Transverse colon (tissue), 4 donors: ENCODE measurements around the gene TTN. TPM values are rescaled to one million over a fixed set of nuclear protein-coding genes. Genes with fewer than 3 reads are reported as not detected.
A peak's percentile ranks its signal among the peaks of the same experiment; 100 is the strongest.

Source experiments
- DNase-seq: peaks from one replicate; pipeline ENCODE4 v3.0.0-alpha.2; 2019
- H3K27ac ChIP-seq, 4 donors: fragments of 200-600 bp; sonication (generic); 2 replicates each; pipeline ENCODE4 v1.5.1; 2016 to 2018; ENCODE audit warnings: inconsistent platforms in 4 of 4
- H3K27me3 ChIP-seq: fragments of 200-600 bp; sonication (generic); 2 replicates; pipeline ENCODE4 v1.5.1; 2017; ENCODE audit warnings: inconsistent platforms
- H3K36me3 ChIP-seq, 4 donors: fragments of 200-600 bp; sonication (generic); 2 replicates each; pipeline ENCODE4 v1.5.1; 2017 to 2019; ENCODE audit warnings: inconsistent platforms in 4 of 4
- H3K4me1 ChIP-seq, 4 donors: fragments of 200-600 bp; sonication (generic); 2 replicates each; pipeline ENCODE4 v1.5.1; 2017 to 2020; ENCODE audit warnings: inconsistent platforms in 4 of 4
- H3K4me3 ChIP-seq, 4 donors: fragments of 200-600 bp; sonication (generic); 1 replicate in 1 of 4; 2 replicates in 3 of 4; pipeline versions ENCODE4 v1.5.1 to v1.6.1; 2017 to 2019; ENCODE audit warnings: inconsistent platforms in 4 of 4
- H3K9me3 ChIP-seq, 2 donors: fragments of 200-600 bp; sonication (generic); 2 replicates each; pipeline ENCODE4 v1.5.1; 2017 to 2019; ENCODE audit warnings: inconsistent platforms in 2 of 2
- CTCF ChIP-seq, 5 experiments: fragments of 200-600 bp in 3 of 5; fragments of 450-650 bp in 2 of 5; sonication (generic) in 3 of 5; IDR thresholded peaks; 1 replicate in 2 of 5; 2 replicates in 3 of 5; pipeline ENCODE4 v1.5.1; 2016 to 2017; ENCODE audit warnings: antibody characterized with exemption in 5 of 5, inconsistent platforms in 3 of 5, mild to moderate bottlenecking in 2 of 5, moderate library complexity in 1 of 5
- EP300 ChIP-seq: sonication (generic); formaldehyde crosslinking; IDR thresholded peaks from one replicate; pipeline ENCODE4 v1.6.1; 2017; ENCODE audit warnings: antibody characterized with exemption, low read depth
- POLR2A ChIP-seq: fragments of 450-650 bp; IDR thresholded peaks from one replicate; pipeline ENCODE4 v1.6.1; 2016; ENCODE audit warnings: antibody characterized with exemption, mild to moderate bottlenecking, moderate library complexity
- POLR2AphosphoS5 ChIP-seq, 3 donors: sonication (generic); formaldehyde crosslinking; IDR thresholded peaks; one replicate each; pipeline ENCODE4 v1.6.1; 2016; ENCODE audit warnings: antibody characterized with exemption in 3 of 3
- WGBS, 2 donors: methylation state at CpG; one replicate each; pipeline ENCODE4 v1.1.5; 2018; ENCODE audit warnings: low coverage in 1 of 2; 5-methylcytosine and 5-hydroxymethylcytosine counted together
- in situ Hi-C, 4 donors: fragments of 200-750 bp; cut with MboI; loops; one replicate each; pipeline versions ENCODE4 v1.15.0 to v1.15.1; 2017; ENCODE audit warnings: low sequenced_read_pairs in 3 of 4, low pct_ligation_motif_present in 1 of 4, low pct_unique_long_range_greater_than_20kb in 1 of 4
- intact Hi-C: fragments of 100-400 bp; cut with DNase I; formaldehyde crosslinking; loops from one replicate; pipeline ENCODE4 v1.15.1; 2023; ENCODE audit warnings: low total_unique reads
- total RNA-seq, 4 donors: library from RNA; depleted of rRNA; stranded (reverse); fragments of >200 nt; gene quantifications; one replicate each; pipeline ENCODE4 v1.1.0, GENCODE V29; 2016

TTN gene
- total RNA-seq, 4 donors from 2014 or later, result 6.2 to 43.4 (median 18.1) TPM

GRCh38 chr2:178707476-178707875 is 99.7 kb downstream of the TTN start:
- in situ Hi-C loops, result no loop called here
- Histone ChIP-seq H3K4me3 (no peak overlapping the region), H3K27ac (no peak overlapping the region), H3K9me3 (no peaks in the 10 kb centered on the region), H3K36me3 (no peaks in the 10 kb centered on the region), H3K27me3 (no peaks in the 10 kb centered on the region), H3K4me1 (no peaks in the 10 kb centered on the region)
- intact Hi-C loops, result no loop called here
- TF ChIP-seq CTCF (IDR thresholded peaks at IDR 0.05) (no peak), POLR2AphosphoS5 (IDR thresholded peaks at IDR 0.05) (no peak), EP300 (no peak), POLR2A (no peak)
- DNase-seq, result no peak
- 51% methylated on average over 2 of the region's 2 CpGs; no CpG with 5 or more reads in 1 of the 2 donors for WGBS, 2 donors

GRCh38 chr2:178704876-178705275 is 102.3 kb downstream of the TTN start:
- 87 to 94% methylated on average over 5 of the region's 5 CpGs for WGBS, 2 donors
- in situ Hi-C loops (no loop called here), intact Hi-C loops (no loop called here)
- TF ChIP-seq POLR2AphosphoS5 (IDR thresholded peaks at IDR 0.05), result no peak
- no peak for TF ChIP-seq CTCF (IDR thresholded peaks at IDR 0.05)
- Histone ChIP-seq H3K36me3 (no peaks in the 10 kb centered on the region), H3K27ac (no peak overlapping the region), H3K9me3 (no peaks in the 10 kb centered on the region), H3K27me3 (no peaks in the 10 kb centered on the region), H3K4me3 (no peak overlapping the region), H3K4me1 (no peaks in the 10 kb centered on the region)
- DNase-seq, result no peak

GRCh38 chr2:178702361-178702760 is 104.9 kb downstream of the TTN start:
- intact Hi-C loops, result no loop called here
- Histone ChIP-seq H3K27me3 (no peaks in the 10 kb centered on the region), H3K4me3 (no peak overlapping the region), H3K27ac (no peak overlapping the region), H3K4me1 (no peaks in the 10 kb centered on the region), H3K36me3 (no peaks in the 10 kb centered on the region), H3K9me3 (no peaks in the 10 kb centered on the region)
- WGBS, 2 donors, result 81 to 84% methylated on average over 6 of the region's 6 CpGs
- in situ Hi-C loops, result no loop called here
- TF ChIP-seq CTCF (IDR thresholded peaks at IDR 0.05) (no peak), POLR2A (no peak), EP300 (no peak), POLR2AphosphoS5 (IDR thresholded peaks at IDR 0.05) (no peak)
- no peak for DNase-seq

- WGBS, 2 donors, result 57 to 59% methylated on average over 9 of the region's 9 CpGs
- Histone ChIP-seq H3K27ac (no peak overlapping the region), H3K36me3 (no peaks in the 10 kb centered on the region), H3K4me1 (no peaks in the 10 kb centered on the region), H3K9me3 (no peaks in the 10 kb centered on the region), H3K27me3 (no peaks in the 10 kb centered on the region), H3K4me3 (no peak overlapping the region)
- intact Hi-C loops (no loop called here), in situ Hi-C loops (no loop called here)
- DNase-seq, result no peak
- TF ChIP-seq CTCF (IDR thresholded peaks at IDR 0.05), result peak in 4 of 5 experiments; percentile 58 to 84 (median 71)
- TF ChIP-seq POLR2A, result no peak
Observed at GRCh38 chr2:178700922-178701342, 106.3 kb downstream of the TTN start.
